GM18511 (cell line): Measurements from ENCODE around the gene LYPD6B.

Experiments used
- ATAC-seq: cut with Tn5 transposase; IDR thresholded peaks from one replicate; pipeline ENCODE4 v1.9.1; 2021; ENCODE audit warnings: mild to moderate bottlenecking, moderate library complexity; ENCODE audit not compliant: unreplicated experiment

Gene LYPD6B

GRCh38 chr2:149009576-149010461 lies 28.7 kb upstream of the LYPD6B start:
- ATAC-seq: no peak

DNA sequence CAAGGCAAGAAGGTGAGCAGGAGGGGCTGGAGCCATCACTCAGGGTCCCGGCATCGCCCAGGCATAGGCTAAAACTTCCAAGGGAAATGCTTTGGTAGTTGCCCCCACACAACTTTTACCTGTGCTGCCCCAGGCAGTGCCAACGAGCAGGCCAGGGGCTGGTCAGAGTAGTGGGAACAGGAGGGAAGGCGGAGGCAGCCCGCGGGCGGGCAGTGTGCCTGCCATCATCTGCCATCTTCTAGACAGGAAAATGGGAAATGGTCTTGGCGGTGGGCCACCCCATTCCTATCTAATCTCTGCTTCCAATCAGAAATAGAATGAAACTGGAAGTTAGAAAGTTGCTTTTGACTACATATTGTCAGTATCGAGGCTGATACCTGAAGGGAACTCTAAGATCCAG lies 26.0 kb upstream of the LYPD6B start:
- ATAC-seq: no peak

GRCh38 chr2:149015501-149015900 lies 23.0 kb upstream of the LYPD6B start:
- no peak for ATAC-seq

DNA sequence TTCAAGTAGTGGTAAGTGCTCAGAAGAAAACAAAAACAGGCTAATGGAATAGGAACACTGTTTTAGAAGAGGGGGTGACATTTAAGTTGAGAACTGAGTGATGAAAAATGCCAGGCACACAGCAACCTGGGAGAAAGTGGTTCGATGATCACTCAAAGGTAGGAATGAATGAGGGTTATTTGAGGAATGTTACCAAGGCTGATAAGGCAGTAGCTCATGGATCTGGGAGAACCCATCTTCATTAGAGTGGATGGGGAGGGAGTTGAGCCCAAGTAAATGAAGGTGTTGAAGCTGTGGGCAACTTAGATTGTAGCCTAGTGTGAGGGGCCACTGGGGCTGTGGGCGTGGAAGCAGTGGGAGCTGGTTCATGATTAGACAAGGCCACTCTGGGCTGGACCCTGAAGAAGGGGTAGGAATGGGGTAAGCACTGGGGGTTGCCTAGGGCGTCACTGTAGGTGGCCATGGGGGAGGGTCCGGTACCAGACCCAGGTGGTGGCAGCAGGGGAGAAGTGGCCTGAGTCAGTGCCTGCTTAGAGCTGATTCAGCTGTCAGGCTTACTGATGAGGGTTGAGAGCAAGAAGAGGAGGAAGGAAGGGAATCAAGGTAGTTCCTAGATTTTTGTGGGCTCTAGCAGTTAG lies 22.5 kb upstream of the LYPD6B start:
- no peak for ATAC-seq

GRCh38 chr2:149017116-149017985 lies 21.1 kb upstream of the LYPD6B start:
- no peak for ATAC-seq

GRCh38 chr2:149018981-149019380 lies 19.5 kb upstream of the LYPD6B start:
- ATAC-seq: no peak

- no peak for ATAC-seq
Measured at GRCh38 chr2:149019768-149020167, 18.7 kb upstream of the LYPD6B start.

- ATAC-seq: peak; percentile 61
Measured at GRCh38 chr2:149020432-149020851, 18.1 kb upstream of the LYPD6B start.

GRCh38 chr2:149021271-149021719 lies 17.2 kb upstream of the LYPD6B start:
- peak; percentile 67 for ATAC-seq

DNA sequence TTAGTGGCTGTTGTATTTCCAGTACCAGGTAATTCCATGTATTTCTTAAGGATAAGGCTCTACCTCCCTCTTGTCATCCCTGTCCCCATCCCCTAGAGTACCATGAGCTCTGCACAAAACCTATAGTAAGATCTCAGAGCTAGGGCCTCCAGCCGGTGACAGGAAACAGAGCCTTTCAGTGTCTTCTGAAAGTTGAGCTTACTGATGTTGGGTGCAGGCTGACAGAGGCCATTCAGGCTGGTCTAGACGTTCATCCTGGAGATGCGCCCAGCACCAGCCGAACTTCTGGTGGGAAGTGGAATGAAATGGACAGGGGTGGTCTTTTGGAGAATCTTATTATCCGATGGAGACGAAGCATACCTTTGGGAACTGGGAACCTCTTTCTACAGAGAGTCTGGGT lies 16.7 kb upstream of the LYPD6B start:
- peak; percentile 57 for ATAC-seq

DNA sequence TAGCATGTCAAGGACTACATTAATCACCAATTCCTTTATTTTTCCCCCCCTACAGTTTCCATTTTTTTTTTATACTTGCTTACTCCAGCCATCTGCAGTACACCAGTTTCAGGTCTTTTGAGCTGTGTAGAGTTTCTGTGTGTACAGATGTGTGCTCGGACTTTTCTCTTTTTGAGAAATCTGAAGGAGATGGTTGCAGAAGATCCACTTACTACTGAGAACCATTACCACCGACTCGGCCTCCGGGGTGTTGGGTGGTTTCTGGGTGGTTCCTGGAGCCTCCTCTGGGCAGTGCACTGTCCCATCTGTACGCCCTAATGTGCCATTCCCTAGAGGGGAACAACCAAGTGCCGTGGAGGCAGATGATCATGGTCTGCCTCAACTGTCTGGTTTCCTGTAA lies 15.4 kb upstream of the LYPD6B start:
- no peak for ATAC-seq

- no peak for ATAC-seq
Measured at GRCh38 chr2:149027590-149028250, 10.8 kb upstream of the LYPD6B start.

GRCh38 chr2:149028377-149028776 lies 10.1 kb upstream of the LYPD6B start:
- ATAC-seq: no peak

DNA sequence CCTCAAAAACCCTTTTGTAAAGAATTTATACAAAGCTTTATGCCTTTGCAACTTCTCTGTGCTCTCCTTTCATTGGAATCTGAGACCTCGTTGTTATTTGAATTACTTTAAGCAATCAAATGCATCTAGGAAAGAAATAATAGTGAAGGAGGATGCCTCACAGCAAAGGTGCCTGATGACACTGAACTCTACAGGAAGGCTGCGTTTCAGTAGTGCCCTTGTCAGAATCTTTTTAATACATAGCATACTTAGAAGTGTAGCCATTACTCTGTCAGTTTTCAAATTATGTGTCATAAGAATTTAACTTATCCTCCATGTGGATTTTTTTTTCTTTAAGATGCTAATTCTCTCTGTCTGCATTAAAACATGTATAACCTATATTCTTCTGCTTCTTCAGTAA lies 9.6 kb upstream of the LYPD6B start:
- no peak for ATAC-seq

GRCh38 chr2:149029307-149029965 lies 9.1 kb upstream of the LYPD6B start:
- ATAC-seq: no peak

- no peak for ATAC-seq
Measured at GRCh38 chr2:149031396-149031795, 7.1 kb upstream of the LYPD6B start.

DNA sequence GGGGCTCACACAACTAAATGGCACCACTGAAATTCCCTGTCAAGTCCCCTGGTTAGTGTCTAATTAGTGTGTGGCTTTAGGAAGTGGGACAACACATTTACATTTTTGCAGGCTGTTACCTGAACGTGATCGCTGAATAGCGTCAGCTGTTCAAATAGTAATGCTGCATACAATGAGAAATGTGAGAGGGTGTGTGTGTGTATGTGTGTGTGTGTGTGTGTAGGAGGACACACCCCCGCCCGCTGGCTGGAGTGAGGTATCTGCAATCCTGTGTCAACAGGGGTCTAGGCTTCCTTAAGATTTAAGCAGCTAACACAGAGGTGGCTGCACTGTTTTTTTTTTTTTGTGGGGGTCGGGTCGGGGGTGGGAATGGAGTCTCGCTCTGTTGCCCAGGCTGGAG lies 4.8 kb upstream of the LYPD6B start:
- no peak for ATAC-seq

GRCh38 chr2:149034406-149034805 lies 4.1 kb upstream of the LYPD6B start:
- no peak for ATAC-seq

GRCh38 chr2:149036507-149037293 lies 1.8 kb upstream of the LYPD6B start:
- peak; percentile 26 for ATAC-seq
